SJSA1 (cell line): Measurements from ENCODE around the gene GOLGA1. TPM values are rescaled to one million over a fixed set of nuclear protein-coding genes. Genes with fewer than 3 reads are reported as not detected.
A peak's percentile ranks its signal among the peaks of the same experiment; 100 is the strongest.
"Not testable (repeated sequence)": the region's sequence is repeated elsewhere in the genome, so short reads cannot be mapped to it uniquely, and the experiment has no call there.

Experiments
- DNase-seq, 2 experiments: peaks; one replicate each; pipeline ENCODE4 v3.0.0-alpha.2; 2015 to 2020; ENCODE audit warnings: low spot score in 2 of 2, low read depth in 1 of 2
- H3K27ac ChIP-seq: fragments of 250-450 bp; sonication (Bioruptor Pico); 2 replicates; pipeline ENCODE4 v1.5.1; 2020; ENCODE audit warnings: mild to moderate bottlenecking, moderate library complexity
- H3K27me3 ChIP-seq: fragments of 250-450 bp; sonication (Bioruptor Pico); replicated peaks from 2 replicates; pipeline ENCODE4 v1.5.1; 2020; ENCODE audit warnings: mild to moderate bottlenecking, moderate library complexity
- H3K36me3 ChIP-seq: fragments of 250-450 bp; sonication (Bioruptor Pico); 2 replicates; pipeline ENCODE4 v1.5.1; 2020; ENCODE audit warnings: mild to moderate bottlenecking
- H3K4me1 ChIP-seq: fragments of 250-450 bp; sonication (Bioruptor Pico); replicated peaks from 2 replicates; pipeline ENCODE4 v1.6.1; 2021; ENCODE audit warnings: mild to moderate bottlenecking
- H3K4me3 ChIP-seq: fragments of 250-450 bp; sonication (Bioruptor Pico); 2 replicates; pipeline ENCODE4 v1.5.1; 2020; ENCODE audit warnings: mild to moderate bottlenecking
- H3K9me3 ChIP-seq: fragments of 250-450 bp; sonication (Bioruptor Pico); replicated peaks from 2 replicates; pipeline ENCODE4 v1.5.1; 2020; ENCODE audit warnings: mild to moderate bottlenecking
- total RNA-seq: library from RNA; depleted of rRNA; stranded (reverse); fragments of >200 nt; shearing (Covaris generic); gene quantifications from 2 replicates; pipeline ENCODE4 v1.2.3, GENCODE V29; 2014

The GOLGA1 gene
- total RNA-seq, 1 experiment from 2014 or later, result 7.6 TPM

DNA sequence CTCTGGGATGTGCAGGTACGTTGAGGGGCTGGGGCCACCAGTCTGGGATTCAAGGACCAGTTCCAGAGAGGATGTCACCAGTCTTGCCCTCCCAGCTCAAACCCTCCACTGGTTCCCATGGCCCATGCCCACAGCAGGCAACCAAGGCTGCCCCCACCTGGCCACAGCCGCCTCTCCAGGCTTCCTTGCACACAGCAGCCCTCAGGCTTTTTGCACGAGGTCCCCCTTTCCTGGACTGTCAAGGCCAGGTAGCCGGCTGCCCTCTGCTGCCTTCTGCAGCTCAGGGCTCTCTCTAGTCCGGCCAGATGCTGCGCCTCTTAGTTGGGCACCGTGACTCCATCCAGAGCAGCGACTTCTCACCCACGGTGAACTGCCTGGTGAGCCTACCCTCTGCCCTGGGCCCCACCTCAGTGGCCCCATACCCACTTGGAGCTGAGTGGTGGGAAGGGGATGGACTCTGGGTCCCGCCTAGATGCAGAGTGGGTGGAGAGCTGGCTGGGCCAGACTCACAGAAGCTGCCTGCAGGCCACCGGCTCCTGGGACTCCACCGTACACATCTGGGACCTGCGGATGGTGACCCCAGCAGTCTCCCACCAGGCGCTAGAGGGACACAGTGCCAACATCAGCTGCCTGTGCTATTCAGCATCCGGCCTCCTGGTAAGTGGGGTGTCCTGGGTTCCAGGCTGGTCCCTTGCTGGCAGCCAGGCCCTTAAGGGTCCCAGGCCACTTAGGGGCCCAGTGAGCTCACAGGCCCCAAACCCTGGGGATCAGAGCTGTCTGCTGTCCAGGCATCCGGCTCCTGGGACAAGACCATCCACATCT lies 84.7 kb downstream of the GOLGA1 start:
- DNase-seq, result no peak
- Histone ChIP-seq H3K36me3 (peaks cover 52% of the 10 kb centered on the region), H3K9me3 (no peaks in the 10 kb centered on the region), H3K27ac (no peak overlapping the region), H3K27me3 (no peaks in the 10 kb centered on the region), H3K4me3 (no peak overlapping the region), H3K4me1 (peaks cover 26% of the 10 kb centered on the region)

DNA sequence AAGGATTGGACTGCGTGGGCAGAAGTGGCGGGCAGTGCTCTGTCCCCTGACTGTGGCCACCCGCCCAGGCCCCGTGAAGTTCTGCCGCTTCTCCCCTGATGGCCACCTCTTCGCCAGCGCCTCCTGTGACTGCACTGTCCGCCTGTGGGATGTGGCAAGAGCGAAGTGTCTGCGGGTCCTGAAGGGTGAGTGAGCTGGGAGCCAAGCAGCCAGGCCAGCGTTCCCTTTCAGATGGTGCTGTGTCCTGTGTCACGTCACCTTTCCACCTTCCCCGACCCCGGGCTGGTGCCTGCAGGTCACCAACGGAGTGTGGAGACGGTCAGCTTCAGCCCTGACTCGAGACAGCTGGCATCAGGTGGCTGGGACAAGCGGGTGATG lies 85.3 kb downstream of the GOLGA1 start:
- H3K36me3 ChIP-seq, result peaks cover 46% of the 10 kb centered on the region
- DNase-seq, result no peak

DNA sequence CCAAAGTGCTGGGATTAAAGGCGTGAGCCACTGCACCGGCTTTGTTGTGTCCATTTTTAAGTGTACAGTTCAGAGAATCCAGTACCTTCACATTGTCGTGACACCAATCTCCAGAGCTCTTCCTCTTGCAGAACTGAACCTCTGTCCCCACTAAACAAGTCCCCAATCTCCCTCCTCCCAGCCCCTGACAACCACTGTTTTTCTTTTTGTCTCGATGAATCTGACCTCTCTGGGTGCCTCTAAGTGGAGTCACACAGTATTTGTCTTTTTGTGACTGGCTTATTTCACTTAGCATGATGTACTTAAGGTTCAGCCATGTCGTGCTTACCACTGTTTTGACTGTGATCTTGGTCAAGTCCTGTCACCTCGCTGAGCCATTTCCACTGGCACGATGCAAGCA lies 86.1 kb downstream of the GOLGA1 start:
- no peak for DNase-seq
- H3K4me3 ChIP-seq, result no peak overlapping the region
- peaks cover 13% of the 10 kb centered on the region for H3K4me1 ChIP-seq
- no peak overlapping the region for H3K27ac ChIP-seq
- H3K9me3 ChIP-seq, result no peaks in the 10 kb centered on the region
- peaks cover 39% of the 10 kb centered on the region for H3K36me3 ChIP-seq
- H3K27me3 ChIP-seq, result no peaks in the 10 kb centered on the region

More for the DNA sequence above, 85.3 kb downstream of the GOLGA1 start:
- H3K27me3 ChIP-seq, result no peaks in the 10 kb centered on the region
- no peak overlapping the region for H3K4me3 ChIP-seq
- no peaks in the 10 kb centered on the region for H3K9me3 ChIP-seq
- no peak overlapping the region for H3K27ac ChIP-seq
- peaks cover 21% of the 10 kb centered on the region for H3K4me1 ChIP-seq

GRCh38 chr9:124854161-124854560 lies 86.7 kb downstream of the GOLGA1 start:
- no peak for DNase-seq

GRCh38 chr9:124853605-124854143 lies 87.2 kb downstream of the GOLGA1 start:
- Histone ChIP-seq H3K36me3 (peaks cover 27% of the 10 kb centered on the region), H3K4me1 (peaks cover 13% of the 10 kb centered on the region), H3K27ac (no peak overlapping the region), H3K27me3 (no peaks in the 10 kb centered on the region), H3K4me3 (peak overlapping the region; percentile 42), H3K9me3 (no peaks in the 10 kb centered on the region)
- no peak for DNase-seq

More at GRCh38 chr9:124854161-124854560, 86.7 kb downstream of the GOLGA1 start:
- H3K27ac ChIP-seq, result no peak overlapping the region
- H3K4me3 ChIP-seq, result no peak overlapping the region
- no peaks in the 10 kb centered on the region for H3K9me3 ChIP-seq
- peaks cover 13% of the 10 kb centered on the region for H3K4me1 ChIP-seq
- H3K36me3 ChIP-seq, result peaks cover 32% of the 10 kb centered on the region
- no peaks in the 10 kb centered on the region for H3K27me3 ChIP-seq

DNA sequence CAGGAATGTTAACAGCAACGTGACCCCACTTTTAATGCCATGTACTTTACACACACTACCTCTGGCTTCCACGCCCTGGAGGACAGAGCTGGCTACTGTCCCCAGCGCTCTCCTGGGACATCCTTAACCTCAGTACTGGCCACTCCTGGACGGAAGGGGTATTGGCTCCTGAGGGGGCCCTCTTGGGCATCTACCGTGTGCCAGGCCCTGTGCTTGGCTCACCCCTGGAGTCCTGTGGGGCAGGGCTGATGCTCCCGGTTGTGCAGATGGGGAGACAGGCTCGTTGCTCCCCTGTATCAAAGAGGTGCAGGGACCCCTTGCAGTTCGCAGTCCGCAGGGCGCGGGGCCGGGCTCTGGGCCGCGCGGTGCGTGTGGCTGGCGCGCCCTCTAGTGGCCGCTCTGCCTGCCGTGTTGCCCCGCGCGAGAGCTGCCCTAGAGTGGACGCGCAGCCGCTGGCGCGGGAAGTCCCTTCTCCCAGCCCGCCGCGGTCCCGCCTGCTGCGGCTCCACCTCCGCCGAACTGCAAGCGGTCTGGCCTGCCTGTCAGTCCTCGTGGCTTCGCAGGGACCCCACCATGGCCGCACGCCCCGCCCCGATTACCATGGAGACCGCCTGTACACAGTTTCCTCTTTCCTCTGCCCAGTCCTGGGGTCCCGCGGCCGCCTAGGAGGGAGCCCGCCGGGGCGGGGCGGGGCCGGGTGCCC lies 87.9 kb downstream of the GOLGA1 start, which contains the start of gene WDR38:
WDR38 (plus strand) TSS at position 632 of the 703 bp plus-strand sequence. CDS start 72 bp downstream, outside the sequence.
- DNase-seq, result peak; percentile 81 to 91
- peaks cover 20% of the 10 kb centered on the region for H3K36me3 ChIP-seq
- H3K4me3 ChIP-seq, result peak within 1 kb of the TSS; percentile 42
- no peak within 1 kb of the TSS for H3K27ac ChIP-seq
- H3K27me3 ChIP-seq, result no peaks in the 10 kb centered on the region
- peaks cover 13% of the 10 kb centered on the region for H3K4me1 ChIP-seq
- no peaks in the 10 kb centered on the region for H3K9me3 ChIP-seq

DNA sequence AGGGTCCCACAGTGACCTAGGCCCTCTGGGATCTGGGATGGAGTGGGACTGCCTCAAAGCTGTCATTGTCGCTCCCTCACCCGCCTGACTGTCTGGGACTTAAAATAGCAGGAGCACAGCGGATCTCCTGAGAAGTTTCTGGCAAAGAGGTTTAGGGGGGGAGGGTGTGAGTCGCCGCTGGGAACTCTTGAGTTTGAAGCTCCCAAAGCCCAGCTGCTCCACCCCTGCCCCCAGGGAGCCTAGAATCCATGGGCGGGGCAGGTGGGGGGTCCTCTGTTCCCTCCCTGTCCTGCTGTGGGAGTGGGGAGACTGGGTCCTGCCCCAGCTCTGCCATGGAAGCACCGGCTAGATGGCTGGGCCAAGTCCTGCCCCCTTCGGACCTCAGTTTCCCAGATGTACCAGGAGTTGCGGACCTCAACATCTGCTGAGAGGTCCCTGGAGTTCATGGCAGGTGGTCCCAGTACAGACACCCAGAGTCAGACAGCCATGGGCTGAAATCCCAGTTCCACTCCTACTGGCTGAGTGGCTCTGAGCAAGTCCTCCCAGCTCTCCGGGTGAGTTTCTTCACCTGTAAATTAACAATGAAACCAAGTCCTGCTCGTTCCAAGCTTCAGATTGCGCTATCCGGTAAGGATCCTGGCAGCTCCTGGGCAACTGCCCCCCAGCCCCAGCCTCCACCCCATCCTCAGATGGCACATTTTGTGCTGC lies 88.6 kb downstream of the GOLGA1 start:
- H3K36me3 ChIP-seq, result peaks cover 13% of the 10 kb centered on the region
- H3K27me3 ChIP-seq, result no peaks in the 10 kb centered on the region
- H3K4me1 ChIP-seq, result peaks cover 13% of the 10 kb centered on the region
- H3K9me3 ChIP-seq, result no peaks in the 10 kb centered on the region
- no peak overlapping the region for H3K27ac ChIP-seq
- DNase-seq, result no peak
- no peak overlapping the region for H3K4me3 ChIP-seq

GRCh38 chr9:124849801-124850200 lies 91.1 kb downstream of the GOLGA1 start:
- Histone ChIP-seq H3K9me3 (no peaks in the 10 kb centered on the region), H3K27me3 (no peaks in the 10 kb centered on the region), H3K4me1 (peaks cover 13% of the 10 kb centered on the region), H3K4me3 (no peak overlapping the region), H3K36me3 (no peaks in the 10 kb centered on the region), H3K27ac (no peak overlapping the region)
- no peak for DNase-seq

- no peak overlapping the region for H3K4me3 ChIP-seq
- DNase-seq, result no peak
- H3K4me1 ChIP-seq, result no peaks in the 10 kb centered on the region
- no peaks in the 10 kb centered on the region for H3K9me3 ChIP-seq
- no peaks in the 10 kb centered on the region for H3K27me3 ChIP-seq
- H3K36me3 ChIP-seq, result no peaks in the 10 kb centered on the region
- no peak overlapping the region for H3K27ac ChIP-seq
These were observed 93.9 kb downstream of the GOLGA1 start for GRCh38 chr9:124846969-124847368.

- H3K9me3 ChIP-seq, H3K4me3 ChIP-seq, H3K27ac ChIP-seq, H3K27me3 ChIP-seq, H3K4me1 ChIP-seq, DNase-seq, H3K36me3 ChIP-seq: not testable (repeated sequence)
These were observed 94.4 kb downstream of the GOLGA1 start for GRCh38 chr9:124846467-124846866.

DNA sequence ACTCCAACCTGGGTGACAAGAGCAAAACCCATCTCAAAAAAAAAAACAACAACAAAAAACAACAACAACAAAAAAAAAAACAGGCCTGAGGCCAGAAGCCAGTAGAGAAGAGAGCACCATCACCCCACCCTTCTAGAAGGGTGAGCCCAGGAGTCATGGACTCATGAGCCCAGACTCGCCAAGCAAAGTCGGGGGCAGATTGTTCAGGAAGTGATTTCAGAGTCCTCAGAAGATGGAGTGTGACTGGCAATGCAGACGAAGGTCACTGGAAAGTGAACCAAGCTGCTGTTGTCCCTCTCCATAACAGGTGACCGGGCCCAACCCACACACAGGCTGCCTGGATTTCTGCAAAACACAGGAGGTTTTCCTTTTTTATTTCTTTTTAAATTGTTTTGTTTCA lies 96.6 kb downstream of the GOLGA1 start:
- H3K27me3 ChIP-seq, result no peaks in the 10 kb centered on the region
- no peaks in the 10 kb centered on the region for H3K36me3 ChIP-seq
- DNase-seq, result no peak
- no peaks in the 10 kb centered on the region for H3K9me3 ChIP-seq
- no peaks in the 10 kb centered on the region for H3K4me1 ChIP-seq
- no peak overlapping the region for H3K4me3 ChIP-seq
- H3K27ac ChIP-seq, result no peak overlapping the region

DNA sequence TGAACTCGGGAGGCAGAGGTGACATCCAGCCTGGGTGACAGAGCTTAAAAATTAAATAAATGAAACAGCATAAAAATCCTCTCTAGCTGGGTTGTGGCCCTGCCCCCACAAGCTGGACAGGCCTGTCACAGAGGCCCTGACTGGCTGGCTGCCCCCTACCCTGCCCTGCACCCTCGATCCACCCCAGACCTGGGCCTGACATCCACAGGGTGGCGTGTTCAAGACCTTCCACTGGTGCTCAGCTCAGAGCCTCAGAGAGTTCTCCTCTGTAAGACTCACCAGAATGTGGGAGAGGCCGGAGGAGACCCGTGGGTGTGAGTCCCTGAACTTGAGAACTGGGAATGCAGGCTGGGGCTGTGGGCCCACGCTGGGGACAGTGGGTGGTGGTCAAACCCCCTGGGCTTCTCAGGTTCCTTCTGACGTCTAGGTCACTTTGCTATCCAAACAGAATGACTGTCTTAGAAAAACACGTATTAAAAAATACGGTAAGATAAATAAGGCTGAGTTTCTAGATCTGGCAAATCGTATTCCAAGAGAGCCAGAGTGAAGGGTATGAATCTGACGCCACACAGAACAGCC lies 97.3 kb downstream of the GOLGA1 start:
- no peaks in the 10 kb centered on the region for H3K36me3 ChIP-seq
- no peak overlapping the region for H3K27ac ChIP-seq
- H3K27me3 ChIP-seq, result no peaks in the 10 kb centered on the region
- H3K4me3 ChIP-seq, result no peak overlapping the region
- no peaks in the 10 kb centered on the region for H3K9me3 ChIP-seq
- no peak for DNase-seq
- H3K4me1 ChIP-seq, result no peaks in the 10 kb centered on the region

- no peaks in the 10 kb centered on the region for H3K36me3 ChIP-seq
These were observed 99.6 kb downstream of the GOLGA1 start for GRCh38 chr9:124841075-124841821.

More at GRCh38 chr9:124841075-124841821, 99.6 kb downstream of the GOLGA1 start:
- no peaks in the 10 kb centered on the region for H3K27me3 ChIP-seq
- H3K4me3 ChIP-seq, result no peak overlapping the region
- H3K27ac ChIP-seq, result no peak overlapping the region
- no peaks in the 10 kb centered on the region for H3K9me3 ChIP-seq
- no peaks in the 10 kb centered on the region for H3K4me1 ChIP-seq
- DNase-seq, result no peak
